HL-60/S4 treated with phorbol 12-myristate 13-acetate at 8.2 ng/mL for 4 days and 3 days (cell line): Measurements from ENCODE around the gene OR1D5.
"Not testable (repeated sequence)": the region's sequence is repeated elsewhere in the genome, so short reads cannot be mapped to it uniquely, and the experiment has no call there.

Experiments
- in situ Hi-C: fragments of 300-500 bp; cut with MboI; formaldehyde crosslinking; loops from 2 replicates; pipeline ENCODE4 v1.15.0; 2022; ENCODE audit warnings: low sequenced_read_pairs

OR1D5 gene

GRCh38 chr17:3032258-3033247, 30.9 kb downstream of the OR1D5 start:
- in situ Hi-C loops: no loop called here

- in situ Hi-C loops: not testable (repeated sequence)
These were observed 32.4 kb downstream of the OR1D5 start for GRCh38 chr17:3030852-3031470.

- in situ Hi-C loops: no loop called here
These were observed 33.3 kb downstream of the OR1D5 start for GRCh38 chr17:3030096-3030495.

- in situ Hi-C loops: no loop called here
These were observed 34.0 kb downstream of the OR1D5 start for GRCh38 chr17:3029213-3029913.

GRCh38 chr17:3027786-3028532, 35.4 kb downstream of the OR1D5 start:
- in situ Hi-C loops: no loop called here

- in situ Hi-C loops: no loop called here
These were observed 36.3 kb downstream of the OR1D5 start for GRCh38 chr17:3026856-3027751.

- in situ Hi-C loops: no loop called here
These were observed 37.1 kb downstream of the OR1D5 start for GRCh38 chr17:3026125-3026855.

GRCh38 chr17:3025421-3026124, 37.8 kb downstream of the OR1D5 start:
- in situ Hi-C loops: no loop called here

- in situ Hi-C loops: loop anchor here (25.0 kb wide), 1 partner anchor 187 kb away; no protein-coding TSS in a partner anchor
These were observed 39.1 kb downstream of the OR1D5 start for GRCh38 chr17:3024346-3024745.

GRCh38 chr17:3022197-3022596, 41.2 kb downstream of the OR1D5 start:
- in situ Hi-C loops: loop anchor here (25.0 kb wide), 1 partner anchor 185 kb away; no protein-coding TSS in a partner anchor

- in situ Hi-C loops: loop anchor here (25.0 kb wide), 1 partner anchor 183 kb away; no protein-coding TSS in a partner anchor
These were observed 43.0 kb downstream of the OR1D5 start for GRCh38 chr17:3020381-3020780.

GRCh38 chr17:3019761-3020160, 43.6 kb downstream of the OR1D5 start:
- in situ Hi-C loops: loop anchor here (25.0 kb wide), 1 partner anchor 182 kb away; no protein-coding TSS in a partner anchor

GRCh38 chr17:3017936-3018335, 45.5 kb downstream of the OR1D5 start:
- in situ Hi-C loops: loop anchor here (25.0 kb wide), 1 partner anchor 181 kb away; no protein-coding TSS in a partner anchor

- in situ Hi-C loops: loop anchor here (25.0 kb wide), 1 partner anchor 179 kb away; no protein-coding TSS in a partner anchor
These were observed 47.5 kb downstream of the OR1D5 start for GRCh38 chr17:3015890-3016289.

GRCh38 chr17:3012926-3013581, 50.4 kb downstream of the OR1D5 start:
- in situ Hi-C loops: loop anchor here (25.0 kb wide), 1 partner anchor 176 kb away; no protein-coding TSS in a partner anchor
